IMR-90 (cell line): ENCODE measurements around the gene ADRA2B.

ENCODE experiments used
- BHLHE40 ChIP-seq: fragments of 150-350 bp; IDR thresholded peaks from 2 replicates; pipeline ENCODE4 v1.6.1; 2016; ENCODE audit warnings: mild to moderate bottlenecking, low read depth, low read length
- CEBPB ChIP-seq: IDR thresholded peaks from 2 replicates; pipeline ENCODE4 v1.6.1; 2012; ENCODE audit warnings: low read depth, low read length, improper control_type of control experiment
- FOS ChIP-seq: fragments of 150-350 bp; IDR thresholded peaks from 2 replicates; pipeline ENCODE4 v1.6.1; 2016; ENCODE audit warnings: low read depth, low read length
- MAZ ChIP-seq: IDR thresholded peaks from 2 replicates; pipeline ENCODE4 v1.6.1; 2012; ENCODE audit warnings: low read depth, mild to moderate bottlenecking, low read length, improper control_type of control experiment, moderate library complexity, borderline replicate concordance
- MXI1 ChIP-seq: IDR thresholded peaks from 2 replicates; pipeline ENCODE4 v1.6.1; 2012; ENCODE audit warnings: low read depth, mild to moderate bottlenecking, low read length, moderate library complexity, borderline replicate concordance
- POLR2A ChIP-seq: IDR thresholded peaks from 2 replicates; pipeline ENCODE4 v1.6.1; 2012; ENCODE audit warnings: mild to moderate bottlenecking, low read depth, low read length
- RAD21 ChIP-seq: IDR thresholded peaks from 2 replicates; pipeline ENCODE4 v1.6.1; 2012; ENCODE audit warnings: low read length, improper control_type of control experiment
- RCOR1 ChIP-seq: IDR thresholded peaks from 2 replicates; pipeline ENCODE4 v1.6.1; 2012; ENCODE audit warnings: mild to moderate bottlenecking, low read length, improper control_type of control experiment; ENCODE audit not compliant: insufficient replicate concordance
- RFX5 ChIP-seq: IDR thresholded peaks from 2 replicates; pipeline ENCODE4 v1.8.0; 2012; ENCODE audit warnings: low read depth, mild to moderate bottlenecking, low read length, moderate library complexity
- SMC3 ChIP-seq: fragments of 150-350 bp; IDR thresholded peaks from 2 replicates; pipeline ENCODE4 v1.6.1; 2016; ENCODE audit warnings: low read depth, mild to moderate bottlenecking, antibody characterized with exemption, low read length, moderate library complexity
- TF ChIP-seq, protein P1 (sequence below): conservative IDR thresholded peaks from 2 replicates; pipeline ENCODE4 v1.5.1; 2012; ENCODE audit warnings: mild to moderate bottlenecking, low read depth, low read length, improper control_type of control experiment
- TF ChIP-seq, protein P2 (sequence below): fragments of 150-350 bp; IDR thresholded peaks from 2 replicates; pipeline ENCODE4 v1.6.1; 2017; ENCODE audit warnings: mild to moderate bottlenecking, antibody characterized with exemption, low read length, low read depth

DNA sequence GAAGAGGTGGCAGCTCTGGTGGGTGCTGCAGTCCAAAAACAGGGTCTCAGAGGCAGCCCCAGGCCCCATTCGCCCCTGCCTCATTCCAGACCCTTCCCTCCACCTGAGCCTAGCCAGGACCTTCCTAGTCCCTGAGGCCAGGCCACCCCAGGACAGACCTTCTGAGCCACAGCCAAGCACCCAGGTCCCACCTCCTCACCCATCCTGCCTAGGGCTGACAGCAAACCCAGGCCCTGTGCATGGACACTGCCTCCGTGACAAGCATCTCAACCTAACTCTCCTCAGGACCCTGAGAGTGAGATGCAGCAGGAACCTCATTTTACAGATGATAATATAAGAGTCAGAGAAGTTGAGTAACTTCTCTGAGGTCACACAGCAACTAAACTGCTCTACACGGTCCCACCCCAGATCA is 15.5 kb downstream of the ADRA2B start:
- TF ChIP-seq RAD21 (no peak), SMC3 (no peak), POLR2A (no peak), RCOR1 (no peak), CEBPB (no peak), BHLHE40 (no peak), MXI1 (no peak), RFX5 (no peak), MAZ (no peak), FOS (no peak)
- TF ChIP-seq, protein P1, sequence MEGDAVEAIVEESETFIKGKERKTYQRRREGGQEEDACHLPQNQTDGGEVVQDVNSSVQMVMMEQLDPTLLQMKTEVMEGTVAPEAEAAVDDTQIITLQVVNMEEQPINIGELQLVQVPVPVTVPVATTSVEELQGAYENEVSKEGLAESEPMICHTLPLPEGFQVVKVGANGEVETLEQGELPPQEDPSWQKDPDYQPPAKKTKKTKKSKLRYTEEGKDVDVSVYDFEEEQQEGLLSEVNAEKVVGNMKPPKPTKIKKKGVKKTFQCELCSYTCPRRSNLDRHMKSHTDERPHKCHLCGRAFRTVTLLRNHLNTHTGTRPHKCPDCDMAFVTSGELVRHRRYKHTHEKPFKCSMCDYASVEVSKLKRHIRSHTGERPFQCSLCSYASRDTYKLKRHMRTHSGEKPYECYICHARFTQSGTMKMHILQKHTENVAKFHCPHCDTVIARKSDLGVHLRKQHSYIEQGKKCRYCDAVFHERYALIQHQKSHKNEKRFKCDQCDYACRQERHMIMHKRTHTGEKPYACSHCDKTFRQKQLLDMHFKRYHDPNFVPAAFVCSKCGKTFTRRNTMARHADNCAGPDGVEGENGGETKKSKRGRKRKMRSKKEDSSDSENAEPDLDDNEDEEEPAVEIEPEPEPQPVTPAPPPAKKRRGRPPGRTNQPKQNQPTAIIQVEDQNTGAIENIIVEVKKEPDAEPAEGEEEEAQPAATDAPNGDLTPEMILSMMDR, result no peak
- TF ChIP-seq, protein P2, sequence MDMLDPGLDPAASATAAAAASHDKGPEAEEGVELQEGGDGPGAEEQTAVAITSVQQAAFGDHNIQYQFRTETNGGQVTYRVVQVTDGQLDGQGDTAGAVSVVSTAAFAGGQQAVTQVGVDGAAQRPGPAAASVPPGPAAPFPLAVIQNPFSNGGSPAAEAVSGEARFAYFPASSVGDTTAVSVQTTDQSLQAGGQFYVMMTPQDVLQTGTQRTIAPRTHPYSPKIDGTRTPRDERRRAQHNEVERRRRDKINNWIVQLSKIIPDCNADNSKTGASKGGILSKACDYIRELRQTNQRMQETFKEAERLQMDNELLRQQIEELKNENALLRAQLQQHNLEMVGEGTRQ, result no peak
